COLO829 (cell line): Measurements from ENCODE around the gene MAML2.

ENCODE experiments used
- DNase-seq: peaks from one replicate; pipeline ENCODE4 v3.0.0; 2012; ENCODE audit warnings: low spot score

The MAML2 gene

DNA sequence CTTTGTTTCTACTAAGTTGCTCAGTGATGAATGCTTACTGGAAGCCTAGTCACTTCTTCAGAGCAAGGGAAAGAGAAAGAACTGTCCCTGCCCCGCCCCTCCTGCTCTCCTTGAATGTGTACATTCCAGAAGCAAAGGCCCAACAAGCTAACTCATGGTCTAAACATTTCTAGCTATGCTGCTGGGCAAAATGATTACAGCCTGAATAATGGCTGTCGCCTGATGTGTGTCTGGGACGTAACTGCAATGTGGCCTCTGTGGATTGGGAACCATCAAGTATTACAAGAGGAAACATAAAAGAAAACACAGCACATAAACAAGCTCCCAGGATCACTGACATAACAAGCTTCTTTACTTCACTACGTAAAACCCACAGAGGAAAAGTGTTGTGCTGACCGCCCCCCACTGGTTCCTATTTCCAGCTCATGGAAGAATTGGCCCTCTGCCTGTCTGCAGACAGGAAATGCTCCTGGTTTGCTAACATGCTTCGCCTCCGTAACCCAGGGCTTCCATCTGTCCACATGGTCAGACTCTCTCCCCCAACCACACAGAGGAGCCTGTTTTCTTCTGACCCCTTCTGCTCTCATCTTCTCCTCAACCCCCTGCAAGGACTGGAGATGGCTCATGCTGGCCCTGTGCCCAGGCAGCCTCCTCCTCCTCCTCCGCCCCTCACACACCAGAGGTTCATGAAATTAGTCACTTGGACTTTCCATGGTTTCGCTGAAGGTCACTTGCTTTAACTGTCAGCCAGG is 187.2 kb downstream of the MAML2 start:
- peak; percentile 90 for DNase-seq

DNA sequence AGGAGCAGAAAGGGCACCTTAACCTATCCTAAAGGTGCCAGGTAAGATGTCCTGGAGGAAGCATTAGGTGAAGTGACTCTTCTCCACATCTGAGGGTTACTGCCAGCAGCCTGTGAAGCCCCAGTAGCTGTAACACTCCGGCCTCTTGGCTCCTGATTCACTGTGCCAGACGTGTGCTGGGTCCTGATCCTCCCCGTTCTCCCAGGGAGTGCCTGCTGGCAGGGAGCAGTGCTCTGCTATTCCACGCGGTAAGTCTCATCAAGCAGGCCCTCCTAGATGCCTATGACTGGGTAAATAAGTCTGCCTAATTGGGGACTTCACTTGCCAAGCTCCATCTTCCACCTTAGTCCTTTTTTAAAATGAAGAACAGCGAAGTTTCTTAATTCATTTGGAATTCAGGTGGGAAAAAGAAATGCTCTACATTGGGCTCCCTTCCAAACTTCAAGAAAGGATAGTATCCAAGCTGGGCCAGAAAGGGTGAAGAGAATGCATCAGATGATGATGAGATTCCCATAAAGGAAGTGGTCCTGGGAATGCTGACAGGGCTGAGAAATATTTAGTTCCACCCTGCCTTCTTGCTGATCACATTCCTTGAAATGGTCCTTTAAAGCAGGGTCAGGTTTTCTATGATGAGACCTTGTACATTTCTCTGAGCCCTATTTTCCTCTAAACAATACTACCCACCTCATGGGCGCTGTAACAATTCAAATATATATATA is 188.0 kb downstream of the MAML2 start:
- no peak for DNase-seq

- no peak for DNase-seq
These were observed 190.4 kb downstream of the MAML2 start for GRCh38 chr11:96152623-96153022.

DNA sequence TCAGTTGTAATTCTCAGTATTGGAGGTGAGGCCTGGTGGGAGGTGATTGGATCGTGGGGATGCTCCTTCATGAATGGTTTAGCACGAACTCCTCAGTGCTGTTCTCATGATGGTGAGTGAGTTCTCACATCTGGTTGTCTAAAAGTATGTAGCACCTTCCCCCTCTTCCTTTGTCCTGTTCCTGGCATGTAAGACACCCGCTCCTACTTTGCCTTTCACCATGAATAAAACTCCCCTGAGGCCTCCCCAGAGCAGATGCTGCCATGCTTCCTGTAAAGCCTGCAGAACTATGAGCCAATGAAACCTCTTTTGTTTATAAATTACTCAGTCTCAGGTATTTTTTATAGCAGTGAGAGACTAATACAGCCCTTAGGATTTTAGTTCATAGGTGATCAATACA is 191.5 kb downstream of the MAML2 start:
- DNase-seq, result no peak

- no peak for DNase-seq
These were observed 192.4 kb downstream of the MAML2 start for GRCh38 chr11:96150609-96151008.

DNA sequence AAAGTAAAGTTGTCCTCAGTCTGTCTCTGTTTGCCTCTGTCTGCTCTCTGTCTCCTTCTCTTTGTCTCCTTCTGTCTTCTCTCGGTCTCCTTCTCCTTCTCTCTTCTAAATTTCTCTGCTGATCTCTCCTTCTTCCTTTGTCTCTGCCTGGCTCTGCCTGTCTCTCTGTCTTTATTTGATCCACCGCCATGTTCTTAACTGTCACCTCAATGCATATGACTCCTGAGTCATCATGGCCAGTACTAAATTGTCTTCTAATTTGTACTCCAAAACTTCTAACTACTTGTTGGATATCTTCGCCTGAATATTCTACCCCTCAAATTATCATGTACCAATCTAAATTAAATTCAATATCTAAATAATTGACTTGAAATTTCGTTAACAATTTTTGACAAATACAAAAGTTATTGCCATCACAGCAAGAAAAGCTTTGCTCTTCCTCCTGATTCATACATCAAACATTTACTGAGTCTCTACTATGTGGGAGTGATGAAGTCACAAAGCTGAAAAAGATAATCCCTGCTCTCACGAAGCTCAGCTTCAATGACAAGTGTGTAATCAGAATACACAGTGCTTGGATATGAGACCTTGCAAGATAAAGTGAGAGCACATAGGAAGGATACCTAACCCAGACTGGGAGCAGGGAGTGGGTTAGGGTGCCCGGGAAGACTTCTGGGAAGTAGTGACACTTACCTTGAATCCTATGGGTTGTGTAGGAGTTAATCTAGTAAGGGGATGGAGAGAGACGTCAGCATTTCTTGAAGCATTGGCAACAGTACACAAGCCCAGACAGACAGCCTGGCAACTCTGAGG is 193.0 kb downstream of the MAML2 start:
- DNase-seq, result no peak

DNA sequence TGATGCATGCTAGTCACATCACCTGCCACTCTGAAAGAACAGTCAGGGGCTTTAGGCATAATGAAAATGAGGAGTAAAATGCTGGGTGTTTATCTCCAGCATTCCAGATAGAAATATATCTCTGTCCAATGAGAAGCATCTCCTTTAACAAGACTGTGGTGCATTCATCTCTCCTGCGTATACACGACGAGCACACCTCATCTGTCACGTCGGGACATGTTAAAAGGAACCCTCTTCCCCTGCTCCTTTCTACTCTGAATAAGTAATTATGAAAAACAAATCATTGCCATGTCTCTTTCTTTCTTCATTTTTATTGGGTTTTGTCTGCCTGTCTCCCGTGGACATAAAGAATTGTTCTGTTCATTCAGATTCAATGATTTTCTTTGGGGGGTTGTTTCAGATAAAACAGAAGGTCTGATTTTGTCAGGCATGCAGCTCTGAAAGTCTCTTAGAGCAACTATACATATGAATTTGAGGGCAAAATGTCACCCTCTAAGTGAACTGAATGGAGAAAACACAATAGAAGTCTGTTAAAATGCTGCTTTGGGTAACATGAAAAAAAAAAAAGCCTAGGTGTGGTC is 195.0 kb downstream of the MAML2 start:
- DNase-seq, result no peak

DNA sequence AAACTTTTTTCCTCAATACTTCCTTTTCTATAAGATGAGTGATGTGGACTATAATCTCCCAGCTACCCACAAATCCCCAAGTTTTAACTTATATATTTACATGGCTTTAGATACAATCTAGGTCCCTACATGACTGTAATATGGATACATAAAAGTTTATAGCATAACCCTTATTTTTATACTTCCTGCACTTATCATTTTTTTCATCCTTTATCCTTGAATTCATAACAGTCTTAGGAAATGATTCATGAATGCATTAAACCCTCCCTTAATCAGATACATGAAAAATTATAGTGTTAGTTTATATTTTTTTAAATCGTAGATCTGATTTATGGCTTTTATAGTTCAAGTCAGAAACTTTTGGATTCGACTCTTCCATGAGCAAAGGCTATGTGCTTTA is 195.8 kb downstream of the MAML2 start:
- DNase-seq, result no peak

GRCh38 chr11:96146765-96147164 is 196.2 kb downstream of the MAML2 start:
- no peak for DNase-seq

GRCh38 chr11:96145163-96145585 is 197.8 kb downstream of the MAML2 start:
- DNase-seq, result no peak

DNA sequence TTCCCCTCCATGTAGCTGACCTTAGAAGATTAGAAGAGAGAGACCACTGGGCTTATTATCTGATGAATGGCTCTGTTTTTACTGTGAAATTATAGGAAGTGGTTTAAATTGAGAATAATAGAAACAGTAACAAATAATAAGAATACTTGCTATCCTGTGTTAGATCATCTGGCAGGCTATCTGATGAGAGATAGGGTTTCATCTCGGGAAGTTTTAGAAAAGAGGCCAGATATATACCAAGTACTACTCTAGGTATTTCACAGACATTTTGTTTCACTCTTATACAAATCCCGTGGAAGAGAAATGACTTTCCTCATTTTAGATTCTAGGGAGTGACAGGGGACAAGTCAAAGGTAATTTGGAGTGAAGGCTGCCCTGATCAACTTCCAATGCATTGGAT is 198.4 kb downstream of the MAML2 start:
- no peak for DNase-seq

GRCh38 chr11:96143041-96143521 is 199.9 kb downstream of the MAML2 start:
- no peak for DNase-seq

GRCh38 chr11:96141626-96142025 is 201.4 kb downstream of the MAML2 start:
- DNase-seq, result no peak

DNA sequence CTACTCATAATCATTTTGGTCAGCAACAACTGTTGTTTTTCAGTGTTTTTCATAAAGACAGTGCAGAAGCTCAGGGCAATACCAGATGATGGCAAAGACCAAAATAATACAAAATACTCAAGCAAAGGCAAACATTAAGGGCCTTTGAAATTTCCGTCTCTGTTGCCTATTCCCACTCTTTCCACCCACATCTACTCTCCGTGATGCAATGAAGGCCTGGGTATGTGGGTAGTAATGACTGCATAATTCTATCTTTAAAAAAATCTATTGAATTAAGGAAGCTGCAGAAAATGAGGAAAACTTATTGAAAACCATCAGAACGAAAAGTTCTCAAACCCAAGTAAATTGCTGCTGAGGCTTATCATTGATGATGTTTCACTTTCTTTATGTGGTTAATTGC is 203.3 kb downstream of the MAML2 start:
- no peak for DNase-seq

DNA sequence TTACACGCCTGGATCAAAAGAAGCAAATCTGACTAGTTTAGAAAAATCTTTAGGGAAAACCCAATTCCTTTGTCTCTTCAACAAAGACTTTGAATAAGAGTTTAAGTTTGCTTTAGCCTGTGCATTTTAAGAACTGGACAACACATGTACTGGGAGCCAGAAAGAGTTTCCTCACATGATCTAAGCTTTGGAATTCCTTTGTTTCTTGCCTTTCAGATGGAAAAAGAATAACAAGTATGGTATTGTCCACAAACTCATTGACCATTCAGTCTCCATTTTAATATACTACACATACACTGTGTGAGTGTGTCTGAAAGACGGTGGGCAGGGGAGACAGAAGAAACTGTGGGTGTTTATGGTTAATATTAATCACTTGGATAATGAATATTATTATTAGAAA is 205.6 kb downstream of the MAML2 start:
- DNase-seq, result no peak

GRCh38 chr11:96136613-96137298 is 206.2 kb downstream of the MAML2 start:
- no peak for DNase-seq

DNA sequence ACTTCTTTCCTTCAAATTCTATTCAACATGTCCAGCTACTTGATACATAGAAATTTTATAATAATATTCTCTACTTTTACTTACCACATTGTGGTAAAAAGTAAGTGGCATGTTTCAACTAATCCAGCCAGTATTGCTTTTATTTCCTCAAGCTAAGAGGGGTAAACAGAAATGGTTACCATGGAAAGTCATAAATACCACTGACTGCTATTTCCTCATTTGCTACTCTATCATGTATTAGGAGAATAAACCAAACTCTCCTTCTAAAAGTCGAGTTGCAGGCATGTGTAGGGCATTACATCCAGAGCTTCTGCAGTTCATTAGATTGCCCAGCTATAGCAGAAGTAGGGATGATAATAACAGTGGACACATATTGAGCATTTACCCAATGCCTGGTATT is 208.4 kb downstream of the MAML2 start:
- DNase-seq, result no peak

DNA sequence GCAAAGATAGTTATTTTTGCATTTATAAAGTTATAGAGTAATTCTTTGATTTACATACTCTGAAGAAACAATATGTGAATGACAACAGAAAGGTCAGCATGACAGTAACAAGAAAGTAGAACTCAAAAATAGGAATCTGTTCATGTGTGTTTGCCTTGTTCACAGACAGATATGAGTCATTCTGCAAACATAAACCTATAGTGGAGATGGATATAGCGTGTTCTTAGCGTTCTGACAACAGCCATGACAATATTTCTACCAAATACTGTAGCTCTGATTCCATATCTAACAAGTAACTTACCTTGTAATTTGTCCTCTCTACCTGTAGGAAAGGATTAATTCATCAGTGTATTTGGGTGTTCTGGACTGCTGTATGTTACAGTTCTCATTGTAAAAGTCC is 210.6 kb downstream of the MAML2 start:
- no peak for DNase-seq

- DNase-seq, result no peak
These were observed 212.9 kb downstream of the MAML2 start for GRCh38 chr11:96130061-96130620.

GRCh38 chr11:96127596-96127959 is 215.4 kb downstream of the MAML2 start:
- no peak for DNase-seq

GRCh38 chr11:96126917-96127595 is 215.9 kb downstream of the MAML2 start:
- no peak for DNase-seq
